ENCODE results near the gene LTA. TPM values are rescaled to one million over a fixed set of nuclear protein-coding genes. Genes with fewer than 3 reads are reported as not detected.

LTA gene
- total and polyA plus RNA-seq, 2 experiments from 2014 or later, result not detected

DNA sequence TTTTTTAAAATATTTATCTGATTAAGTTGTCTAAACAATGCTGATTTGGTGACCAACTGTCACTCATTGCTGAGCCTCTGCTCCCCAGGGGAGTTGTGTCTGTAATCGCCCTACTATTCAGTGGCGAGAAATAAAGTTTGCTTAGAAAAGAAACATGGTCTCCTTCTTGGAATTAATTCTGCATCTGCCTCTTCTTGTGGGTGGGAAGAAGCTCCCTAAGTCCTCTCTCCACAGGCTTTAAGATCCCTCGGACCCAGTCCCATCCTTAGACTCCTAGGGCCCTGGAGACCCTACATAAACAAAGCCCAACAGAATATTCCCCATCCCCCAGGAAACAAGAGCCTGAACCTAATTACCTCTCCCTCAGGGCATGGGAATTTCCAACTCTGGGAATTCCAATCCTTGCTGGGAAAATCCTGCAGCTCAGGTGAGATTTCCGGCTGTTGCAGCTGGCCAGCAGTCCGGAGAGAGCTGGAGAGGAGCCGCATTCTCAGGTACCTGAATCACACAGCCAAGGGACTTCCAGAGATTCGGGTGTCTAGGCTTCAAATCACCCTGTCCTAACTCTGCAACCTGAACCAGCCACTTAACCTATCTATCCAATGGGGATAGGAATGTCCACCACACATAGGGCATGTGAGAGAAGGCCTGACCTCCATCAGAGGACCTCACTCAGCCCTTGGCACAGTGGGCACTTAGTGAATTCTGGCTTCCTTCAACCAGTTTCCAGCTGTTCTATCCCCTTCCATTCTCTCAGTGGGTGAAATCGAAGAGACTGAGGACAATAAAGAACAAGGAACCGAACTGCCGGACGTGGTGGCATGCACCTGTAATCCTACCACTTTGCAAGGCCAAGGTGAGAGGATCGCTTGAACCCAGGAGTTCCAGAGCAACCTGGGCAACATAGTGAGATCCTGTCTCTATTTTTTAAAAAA lies 6.4 kb downstream of the LTA start:
- Histone ChIP-seq H3K4me2 (no peak overlapping the region), H3K4me1 (ENCODE audit: insufficient read depth) (peaks cover 4% of the 10 kb centered on the region; the same call in 1 of the 2 replicates), H3K79me2 (replicated peaks; ENCODE audit: insufficient read depth) (no peaks in the 10 kb centered on the region), H3K36me3 (ENCODE audit: insufficient read depth) (no peaks in the 10 kb centered on the region), H3K27ac (ENCODE audit: low read depth) (no peak overlapping the region), H3K27me3 (ENCODE audit: insufficient read depth) (peaks cover 20% of the 10 kb centered on the region), H3F3A (replicated peaks; ENCODE audit: low read depth) (no peaks in the 10 kb centered on the region), H2AFZ (no peak overlapping the region), H4K20me1 (replicated peaks; ENCODE audit: insufficient read depth) (no peaks in the 10 kb centered on the region), H3K4me3 (no peak overlapping the region), H3K9me2 (ENCODE audit: insufficient read depth) (no peaks in the 10 kb centered on the region)
- peaks cover 3% of the 10 kb centered on the region; the same call in 2 of the 3 replicates for H3K9me3 Mint-ChIP-seq
- H3K27me3 Mint-ChIP-seq (ENCODE audit: insufficient read depth, low read depth, poor library complexity), result peaks cover 45% of the 10 kb centered on the region
- no peak for ATAC-seq
- peaks cover 28% of the 10 kb centered on the region for H3K4me1 Mint-ChIP-seq
- H3K4me3 Mint-ChIP-seq, result no peak overlapping the region; the same call in 2 of the 3 replicates
- no peaks in the 10 kb centered on the region; the same call in 2 of the 3 replicates for H3K36me3 Mint-ChIP-seq (ENCODE audit: low read depth)
- H3K27ac Mint-ChIP-seq, result no peak overlapping the region
- peak; percentile 75 for DNase-seq (ENCODE audit: low spot score)
- TF ChIP-seq ZNF331 (CRISPR knock-in tag; IDR thresholded peaks at IDR 0.05; ENCODE audit: low read depth), result no peak
- no peak for TF ChIP-seq CREB1 (CRISPR knock-in tag; IDR thresholded peaks at IDR 0.05; ENCODE audit: low read depth)
- TF ChIP-seq, protein P1, sequence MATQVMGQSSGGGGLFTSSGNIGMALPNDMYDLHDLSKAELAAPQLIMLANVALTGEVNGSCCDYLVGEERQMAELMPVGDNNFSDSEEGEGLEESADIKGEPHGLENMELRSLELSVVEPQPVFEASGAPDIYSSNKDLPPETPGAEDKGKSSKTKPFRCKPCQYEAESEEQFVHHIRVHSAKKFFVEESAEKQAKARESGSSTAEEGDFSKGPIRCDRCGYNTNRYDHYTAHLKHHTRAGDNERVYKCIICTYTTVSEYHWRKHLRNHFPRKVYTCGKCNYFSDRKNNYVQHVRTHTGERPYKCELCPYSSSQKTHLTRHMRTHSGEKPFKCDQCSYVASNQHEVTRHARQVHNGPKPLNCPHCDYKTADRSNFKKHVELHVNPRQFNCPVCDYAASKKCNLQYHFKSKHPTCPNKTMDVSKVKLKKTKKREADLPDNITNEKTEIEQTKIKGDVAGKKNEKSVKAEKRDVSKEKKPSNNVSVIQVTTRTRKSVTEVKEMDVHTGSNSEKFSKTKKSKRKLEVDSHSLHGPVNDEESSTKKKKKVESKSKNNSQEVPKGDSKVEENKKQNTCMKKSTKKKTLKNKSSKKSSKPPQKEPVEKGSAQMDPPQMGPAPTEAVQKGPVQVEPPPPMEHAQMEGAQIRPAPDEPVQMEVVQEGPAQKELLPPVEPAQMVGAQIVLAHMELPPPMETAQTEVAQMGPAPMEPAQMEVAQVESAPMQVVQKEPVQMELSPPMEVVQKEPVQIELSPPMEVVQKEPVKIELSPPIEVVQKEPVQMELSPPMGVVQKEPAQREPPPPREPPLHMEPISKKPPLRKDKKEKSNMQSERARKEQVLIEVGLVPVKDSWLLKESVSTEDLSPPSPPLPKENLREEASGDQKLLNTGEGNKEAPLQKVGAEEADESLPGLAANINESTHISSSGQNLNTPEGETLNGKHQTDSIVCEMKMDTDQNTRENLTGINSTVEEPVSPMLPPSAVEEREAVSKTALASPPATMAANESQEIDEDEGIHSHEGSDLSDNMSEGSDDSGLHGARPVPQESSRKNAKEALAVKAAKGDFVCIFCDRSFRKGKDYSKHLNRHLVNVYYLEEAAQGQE (IDR thresholded peaks at IDR 0.05; ENCODE audit: unreplicated experiment), result no peak
- TF ChIP-seq, protein P2, sequence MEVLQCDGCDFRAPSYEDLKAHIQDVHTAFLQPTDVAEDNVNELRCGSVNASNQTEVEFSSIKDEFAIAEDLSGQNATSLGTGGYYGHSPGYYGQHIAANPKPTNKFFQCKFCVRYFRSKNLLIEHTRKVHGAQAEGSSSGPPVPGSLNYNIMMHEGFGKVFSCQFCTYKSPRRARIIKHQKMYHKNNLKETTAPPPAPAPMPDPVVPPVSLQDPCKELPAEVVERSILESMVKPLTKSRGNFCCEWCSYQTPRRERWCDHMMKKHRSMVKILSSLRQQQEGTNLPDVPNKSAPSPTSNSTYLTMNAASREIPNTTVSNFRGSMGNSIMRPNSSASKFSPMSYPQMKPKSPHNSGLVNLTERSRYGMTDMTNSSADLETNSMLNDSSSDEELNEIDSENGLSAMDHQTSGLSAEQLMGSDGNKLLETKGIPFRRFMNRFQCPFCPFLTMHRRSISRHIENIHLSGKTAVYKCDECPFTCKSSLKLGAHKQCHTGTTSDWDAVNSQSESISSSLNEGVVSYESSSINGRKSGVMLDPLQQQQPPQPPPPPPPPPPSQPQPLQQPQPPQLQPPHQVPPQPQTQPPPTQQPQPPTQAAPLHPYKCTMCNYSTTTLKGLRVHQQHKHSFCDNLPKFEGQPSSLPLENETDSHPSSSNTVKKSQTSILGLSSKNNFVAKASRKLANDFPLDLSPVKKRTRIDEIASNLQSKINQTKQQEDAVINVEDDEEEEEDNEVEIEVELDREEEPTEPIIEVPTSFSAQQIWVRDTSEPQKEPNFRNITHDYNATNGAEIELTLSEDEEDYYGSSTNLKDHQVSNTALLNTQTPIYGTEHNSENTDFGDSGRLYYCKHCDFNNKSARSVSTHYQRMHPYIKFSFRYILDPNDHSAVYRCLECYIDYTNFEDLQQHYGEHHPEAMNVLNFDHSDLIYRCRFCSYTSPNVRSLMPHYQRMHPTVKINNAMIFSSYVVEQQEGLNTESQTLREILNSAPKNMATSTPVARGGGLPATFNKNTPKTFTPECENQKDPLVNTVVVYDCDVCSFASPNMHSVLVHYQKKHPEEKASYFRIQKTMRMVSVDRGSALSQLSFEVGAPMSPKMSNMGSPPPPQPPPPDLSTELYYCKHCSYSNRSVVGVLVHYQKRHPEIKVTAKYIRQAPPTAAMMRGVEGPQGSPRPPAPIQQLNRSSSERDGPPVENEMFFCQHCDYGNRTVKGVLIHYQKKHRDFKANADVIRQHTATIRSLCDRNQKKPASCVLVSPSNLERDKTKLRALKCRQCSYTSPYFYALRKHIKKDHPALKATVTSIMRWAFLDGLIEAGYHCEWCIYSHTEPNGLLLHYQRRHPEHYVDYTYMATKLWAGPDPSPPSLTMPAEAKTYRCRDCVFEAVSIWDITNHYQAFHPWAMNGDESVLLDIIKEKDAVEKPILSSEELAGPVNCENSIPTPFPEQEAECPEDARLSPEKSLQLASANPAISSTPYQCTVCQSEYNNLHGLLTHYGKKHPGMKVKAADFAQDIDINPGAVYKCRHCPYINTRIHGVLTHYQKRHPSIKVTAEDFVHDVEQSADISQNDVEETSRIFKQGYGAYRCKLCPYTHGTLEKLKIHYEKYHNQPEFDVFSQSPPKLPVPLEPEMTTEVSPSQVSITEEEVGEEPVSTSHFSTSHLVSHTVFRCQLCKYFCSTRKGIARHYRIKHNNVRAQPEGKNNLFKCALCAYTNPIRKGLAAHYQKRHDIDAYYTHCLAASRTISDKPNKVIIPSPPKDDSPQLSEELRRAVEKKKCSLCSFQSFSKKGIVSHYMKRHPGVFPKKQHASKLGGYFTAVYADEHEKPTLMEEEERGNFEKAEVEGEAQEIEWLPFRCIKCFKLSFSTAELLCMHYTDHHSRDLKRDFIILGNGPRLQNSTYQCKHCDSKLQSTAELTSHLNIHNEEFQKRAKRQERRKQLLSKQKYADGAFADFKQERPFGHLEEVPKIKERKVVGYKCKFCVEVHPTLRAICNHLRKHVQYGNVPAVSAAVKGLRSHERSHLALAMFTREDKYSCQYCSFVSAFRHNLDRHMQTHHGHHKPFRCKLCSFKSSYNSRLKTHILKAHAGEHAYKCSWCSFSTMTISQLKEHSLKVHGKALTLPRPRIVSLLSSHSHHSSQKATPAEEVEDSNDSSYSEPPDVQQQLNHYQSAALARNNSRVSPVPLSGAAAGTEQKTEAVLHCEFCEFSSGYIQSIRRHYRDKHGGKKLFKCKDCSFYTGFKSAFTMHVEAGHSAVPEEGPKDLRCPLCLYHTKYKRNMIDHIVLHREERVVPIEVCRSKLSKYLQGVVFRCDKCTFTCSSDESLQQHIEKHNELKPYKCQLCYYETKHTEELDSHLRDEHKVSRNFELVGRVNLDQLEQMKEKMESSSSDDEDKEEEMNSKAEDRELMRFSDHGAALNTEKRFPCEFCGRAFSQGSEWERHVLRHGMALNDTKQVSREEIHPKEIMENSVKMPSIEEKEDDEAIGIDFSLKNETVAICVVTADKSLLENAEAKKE (CRISPR knock-in tag; IDR thresholded peaks at IDR 0.05), result no peak
- TF ChIP-seq EZH2 (IDR thresholded peaks at IDR 0.05; ENCODE audit: low read depth, unreplicated experiment), result no peak
- TF ChIP-seq POLR2AphosphoS5 (IDR thresholded peaks at IDR 0.05; ENCODE audit: low read depth), result no peak
- TF ChIP-seq, protein P3, sequence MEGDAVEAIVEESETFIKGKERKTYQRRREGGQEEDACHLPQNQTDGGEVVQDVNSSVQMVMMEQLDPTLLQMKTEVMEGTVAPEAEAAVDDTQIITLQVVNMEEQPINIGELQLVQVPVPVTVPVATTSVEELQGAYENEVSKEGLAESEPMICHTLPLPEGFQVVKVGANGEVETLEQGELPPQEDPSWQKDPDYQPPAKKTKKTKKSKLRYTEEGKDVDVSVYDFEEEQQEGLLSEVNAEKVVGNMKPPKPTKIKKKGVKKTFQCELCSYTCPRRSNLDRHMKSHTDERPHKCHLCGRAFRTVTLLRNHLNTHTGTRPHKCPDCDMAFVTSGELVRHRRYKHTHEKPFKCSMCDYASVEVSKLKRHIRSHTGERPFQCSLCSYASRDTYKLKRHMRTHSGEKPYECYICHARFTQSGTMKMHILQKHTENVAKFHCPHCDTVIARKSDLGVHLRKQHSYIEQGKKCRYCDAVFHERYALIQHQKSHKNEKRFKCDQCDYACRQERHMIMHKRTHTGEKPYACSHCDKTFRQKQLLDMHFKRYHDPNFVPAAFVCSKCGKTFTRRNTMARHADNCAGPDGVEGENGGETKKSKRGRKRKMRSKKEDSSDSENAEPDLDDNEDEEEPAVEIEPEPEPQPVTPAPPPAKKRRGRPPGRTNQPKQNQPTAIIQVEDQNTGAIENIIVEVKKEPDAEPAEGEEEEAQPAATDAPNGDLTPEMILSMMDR (conservative IDR thresholded peaks at IDR 0.05; ENCODE audit: low read depth in 2 of 2), result no peak
- no peak for TF ChIP-seq NANOG (IDR thresholded peaks at IDR 0.05; ENCODE audit: borderline replicate concordance)
- TF ChIP-seq STAT1 (IDR thresholded peaks at IDR 0.05; ENCODE audit: unreplicated experiment), result no peak
- no peak for TF ChIP-seq ZNF114 (CRISPR knock-in tag; IDR thresholded peaks at IDR 0.05)
- TF ChIP-seq, protein P4, sequence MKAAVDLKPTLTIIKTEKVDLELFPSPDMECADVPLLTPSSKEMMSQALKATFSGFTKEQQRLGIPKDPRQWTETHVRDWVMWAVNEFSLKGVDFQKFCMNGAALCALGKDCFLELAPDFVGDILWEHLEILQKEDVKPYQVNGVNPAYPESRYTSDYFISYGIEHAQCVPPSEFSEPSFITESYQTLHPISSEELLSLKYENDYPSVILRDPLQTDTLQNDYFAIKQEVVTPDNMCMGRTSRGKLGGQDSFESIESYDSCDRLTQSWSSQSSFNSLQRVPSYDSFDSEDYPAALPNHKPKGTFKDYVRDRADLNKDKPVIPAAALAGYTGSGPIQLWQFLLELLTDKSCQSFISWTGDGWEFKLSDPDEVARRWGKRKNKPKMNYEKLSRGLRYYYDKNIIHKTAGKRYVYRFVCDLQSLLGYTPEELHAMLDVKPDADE (IDR thresholded peaks at IDR 0.05), result no peak
- no peak for TF ChIP-seq JUNB (IDR thresholded peaks at IDR 0.05; ENCODE audit: unreplicated experiment)
- TF ChIP-seq EZH2phosphoT487 (IDR thresholded peaks at IDR 0.05; ENCODE audit: unreplicated experiment), result no peak

Measured in GM23338 (cell line).